HCT116 (cell line): ENCODE results near the gene STRBP. TPM values are rescaled to one million over a fixed set of nuclear protein-coding genes. Genes with fewer than 3 reads are reported as not detected.

ENCODE experiments used
- ATAC-seq: fragments of 200-7000 bp; cut with Tn5 transposase; 2 replicates; pipeline ENCODE4 v1.9.1; 2020; ENCODE audit warnings: mild to moderate bottlenecking, moderate library complexity
- BruUV-seq: library from RNA; stranded (reverse); fragments of 400-500 nt; replicated peaks from 2 replicates; lab custom pipeline; 2021; lab: Mats Ljungman, UMichigan
- CTCF ChIA-PET: fragments of 300-600 bp; sonication (Branson Sonifier 250); formaldehyde crosslinking; loops from one replicate; lab custom pipeline; 2021; ENCODE audit warnings: antibody characterized with exemption; lab: Charles Lee
- POLR2A ChIA-PET: fragments of 300-600, 350-600 bp; sonication (Branson Sonifier 250); formaldehyde crosslinking; loops from one replicate; lab custom pipeline; 2021; ENCODE audit warnings: antibody characterized with exemption; lab: Charles Lee
- RAD21 ChIA-PET, 2 experiments: fragments of 300-600 bp; sonication (Branson Sonifier 250); formaldehyde crosslinking; loops; one replicate each; lab custom pipeline; 2023; ENCODE audit warnings: low total read pairs in 2 of 2; ENCODE audit not compliant: uncharacterized antibody in 2 of 2, unreplicated experiment in 2 of 2, low non-redundant PET in 1 of 2; lab: Charles Lee
- DNase-seq: peaks from one replicate; pipeline ENCODE4 v3.0.0-alpha.2; 2010; ENCODE audit warnings: low read depth, low spot score
- H2AFZ ChIP-seq: fragments of 200-600 bp; shearing (Covaris generic), sonication (generic); 2 replicates; pipeline ENCODE4 v1.6.1; 2017; ENCODE audit warnings: low read depth, mixed run types, mixed read lengths, antibody characterized with exemption, low read length; ENCODE audit not compliant: poor library complexity, severe bottlenecking
- H3K27ac ChIP-seq: 2 replicates; pipeline ENCODE4 v1.5.1; 2012; ENCODE audit warnings: low read depth, low read length
- H3K27me3 ChIP-seq: fragments of 200-600 bp; sonication (generic); 2 replicates; pipeline ENCODE4 v1.6.1; 2016; ENCODE audit warnings: mixed run types, low read length, mixed read lengths; ENCODE audit not compliant: insufficient read depth
- H3K36me3 ChIP-seq, 2 experiments: fragments of 200-500 bp in 1 of 2; fragments of 200-600 bp in 1 of 2; sonication (Bioruptor generic) in 1 of 2; sonication (generic) in 1 of 2; 2 replicates each; pipeline versions ENCODE4 v1.5.1 to v1.6.1; 2014 to 2016; ENCODE audit warnings: low read length in 2 of 2, inconsistent platforms in 1 of 2, mixed read lengths in 1 of 2, mixed run types in 1 of 2; ENCODE audit not compliant: insufficient read depth in 2 of 2, control insufficient read depth in 1 of 2
- H3K4me1 ChIP-seq, 2 experiments: fragments of 200-600 bp in 1 of 2; sonication (generic) in 1 of 2; 2 replicates each; pipeline versions ENCODE4 v1.5.1 to v1.6.1; 2012 to 2017; ENCODE audit warnings: low read length in 2 of 2, inconsistent platforms in 1 of 2, mild to moderate bottlenecking in 1 of 2, mixed read lengths in 1 of 2, mixed run types in 1 of 2, moderate library complexity in 1 of 2; ENCODE audit not compliant: insufficient read depth in 2 of 2, control insufficient read depth in 1 of 2
- H3K4me2 ChIP-seq: fragments of 200-600 bp; sonication (generic); 2 replicates; pipeline ENCODE4 v1.6.1; 2017; ENCODE audit warnings: mixed run types, low read length, mixed read lengths
- H3K4me3 ChIP-seq, 2 experiments: fragments of 200-600 bp in 1 of 2; sonication (generic) in 1 of 2; replicated peaks in 1 of 2; 2 replicates each; pipeline ENCODE4 v1.5.1; 2011 to 2016; ENCODE audit warnings: low read length in 2 of 2, control low read depth in 1 of 2, low read depth in 1 of 2, mild to moderate bottlenecking in 1 of 2, mixed read lengths in 1 of 2, mixed run types in 1 of 2
- H3K79me2 ChIP-seq: fragments of 200-600 bp; sonication (generic); 2 replicates; pipeline ENCODE4 v1.6.1; 2017; ENCODE audit warnings: mild to moderate bottlenecking, mixed run types, low read length, moderate library complexity, mixed read lengths; ENCODE audit not compliant: insufficient read depth
- H3K9ac ChIP-seq: fragments of 200-600 bp; sonication (generic); 2 replicates; pipeline ENCODE4 v1.6.1; 2016; ENCODE audit warnings: low read length, mixed read lengths
- H3K9me2 ChIP-seq: fragments of 200-600 bp; sonication (generic), shearing (Covaris generic); 2 replicates; pipeline ENCODE4 v1.6.1; 2017; ENCODE audit warnings: mixed run types, mild to moderate bottlenecking, moderate library complexity; ENCODE audit not compliant: insufficient read depth
- H3K9me3 ChIP-seq, 2 experiments: fragments of 200-500 bp in 1 of 2; fragments of 200-600 bp in 1 of 2; sonication (Bioruptor generic) in 1 of 2; sonication (generic) in 1 of 2; 2 replicates each; pipeline ENCODE4 v1.6.1; 2014 to 2017; ENCODE audit warnings: low read length in 2 of 2, mixed read lengths in 2 of 2, inconsistent platforms in 1 of 2, low read depth in 1 of 2, mild to moderate bottlenecking in 1 of 2, mixed run types in 1 of 2, moderate library complexity in 1 of 2; ENCODE audit not compliant: control insufficient read depth in 1 of 2, insufficient read depth in 1 of 2
- H4K20me1 ChIP-seq: fragments of 200-600 bp; sonication (generic), shearing (Covaris generic); 2 replicates; pipeline ENCODE4 v1.6.1; 2017; ENCODE audit warnings: mixed run types, mild to moderate bottlenecking, moderate library complexity; ENCODE audit not compliant: insufficient read depth
- CEBPB ChIP-seq: IDR thresholded peaks from 2 replicates; pipeline ENCODE4 v1.6.1; 2012; ENCODE audit warnings: low read depth
- EGR1 ChIP-seq: IDR thresholded peaks from 2 replicates; pipeline ENCODE4 v1.6.1; 2012; ENCODE audit warnings: low read depth
- ELF1 ChIP-seq: IDR thresholded peaks from 2 replicates; pipeline ENCODE4 v1.6.1; 2012; ENCODE audit warnings: low read depth, borderline replicate concordance
- EZH2 ChIP-seq: fragments of 200-600 bp; sonication (generic); IDR thresholded peaks from 2 replicates; pipeline ENCODE4 v1.6.1; 2017; ENCODE audit warnings: antibody characterized with exemption, mixed run types
- EZH2phosphoT487 ChIP-seq: fragments of 200-600 bp; IDR thresholded peaks from 2 replicates; pipeline ENCODE4 v1.6.1; 2018; ENCODE audit warnings: antibody characterized with exemption, borderline replicate concordance
- FOSL1 ChIP-seq: IDR thresholded peaks from 2 replicates; pipeline ENCODE4 v1.6.1; 2012; ENCODE audit warnings: low read depth
- JUND ChIP-seq: IDR thresholded peaks from 2 replicates; pipeline ENCODE4 v1.6.1; 2012
- MAX ChIP-seq: IDR thresholded peaks from 2 replicates; pipeline ENCODE4 v1.6.1; 2012
- POLR2A ChIP-seq: IDR thresholded peaks from 2 replicates; pipeline ENCODE4 v1.7.0; 2011; ENCODE audit warnings: borderline replicate concordance; ENCODE audit not compliant: insufficient read depth, insufficient read length; ENCODE audit errors: extremely low read depth
- POLR2AphosphoS5 ChIP-seq: IDR thresholded peaks from 2 replicates; pipeline ENCODE4 v1.6.1; 2011; ENCODE audit warnings: mild to moderate bottlenecking, low read depth, low read length, moderate library complexity
- RAD21 ChIP-seq: IDR thresholded peaks from 2 replicates; pipeline ENCODE4 v1.6.1; 2012; ENCODE audit warnings: low read depth, mild to moderate bottlenecking
- SIN3A ChIP-seq: IDR thresholded peaks from 2 replicates; pipeline ENCODE4 v1.6.1; 2012; ENCODE audit warnings: low read depth
- SP1 ChIP-seq: IDR thresholded peaks from 2 replicates; pipeline ENCODE4 v1.6.1; 2012; ENCODE audit warnings: low read depth
- TCF7L2 ChIP-seq: IDR thresholded peaks from 2 replicates; pipeline ENCODE4 v1.7.0; 2011; ENCODE audit warnings: borderline replicate concordance, inconsistent platforms; ENCODE audit not compliant: insufficient read depth, insufficient read length; ENCODE audit errors: extremely low read depth
- YY1 ChIP-seq: IDR thresholded peaks from 2 replicates; pipeline ENCODE4 v1.6.1; 2011; ENCODE audit warnings: low read length, low read depth, moderate library complexity, mild to moderate bottlenecking; ENCODE audit not compliant: insufficient replicate concordance; ENCODE audit errors: extremely low read depth
- ZFX ChIP-seq: fragments of 450-650 bp; IDR thresholded peaks from 2 replicates; pipeline ENCODE4 v1.6.1; 2017
- intact Hi-C: fragments of 100-400 bp; cut with micrococcal nuclease; formaldehyde crosslinking; loops from 2 replicates; pipeline ENCODE4 v1.10.0; 2022
- total RNA-seq: library from RNA; stranded (reverse); gene quantifications from one replicate; pipeline ENCODE4 v1.2.1, GENCODE V29; 2021; ENCODE audit not compliant: unreplicated experiment
- TF ChIP-seq, protein P1 (sequence below), 3 experiments: fragments of 200-600 bp in 1 of 3; sonication (generic) in 1 of 3; IDR thresholded peaks in 2 of 3; conservative IDR thresholded peaks in 1 of 3; 2 replicates each; pipeline ENCODE4 v1.5.1; 2012 to 2017; ENCODE audit warnings: low read depth in 2 of 3, low read length in 2 of 3, antibody characterized with exemption in 1 of 3, borderline replicate concordance in 1 of 3, control low read depth in 1 of 3, mild to moderate bottlenecking in 1 of 3, mixed read lengths in 1 of 3, mixed run types in 1 of 3, moderate library complexity in 1 of 3; ENCODE audit not compliant: insufficient read depth in 1 of 3
- TF ChIP-seq, protein P2 (sequence below): IDR thresholded peaks from 2 replicates; pipeline ENCODE4 v1.6.1; 2012
- TF ChIP-seq, protein P3 (sequence below): IDR thresholded peaks from 2 replicates; pipeline ENCODE4 v1.6.1; 2012; ENCODE audit warnings: low read depth
- TF ChIP-seq, protein P4 (sequence below): IDR thresholded peaks from 2 replicates; pipeline ENCODE4 v1.6.1; 2011; ENCODE audit warnings: mild to moderate bottlenecking, low read length, moderate library complexity; ENCODE audit not compliant: insufficient replicate concordance; ENCODE audit errors: extremely low read depth

The STRBP gene
- total RNA-seq, 1 experiment from 2014 or later: 30.4 TPM

DNA sequence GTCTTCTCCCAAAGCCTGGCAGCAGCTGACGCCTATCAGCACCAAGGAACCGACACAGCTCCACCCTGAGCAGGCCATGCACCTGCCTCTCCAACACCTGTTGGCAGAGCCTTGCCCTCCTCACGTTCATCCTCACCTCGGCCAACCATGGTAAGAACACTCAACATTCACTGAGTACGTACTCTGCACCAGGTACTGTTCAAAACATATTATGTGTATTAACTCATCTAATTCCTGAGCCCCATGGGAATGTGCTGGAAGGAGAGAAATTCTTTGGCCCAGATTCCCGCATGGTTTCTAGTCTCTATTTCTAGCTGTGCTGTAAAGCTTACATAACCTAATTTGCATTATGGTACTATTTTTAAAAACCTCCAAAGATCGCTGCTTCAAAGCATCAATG, 148.8 kb downstream of the STRBP start:
- no peaks in the 10 kb centered on the region for H3K79me2 ChIP-seq
- H3K4me3 ChIP-seq: no peak overlapping the region
- no peak overlapping the region for H3K4me2 ChIP-seq
- no peak for TF ChIP-seq EZH2phosphoT487
- no peak for TF ChIP-seq POLR2AphosphoS5
- TF ChIP-seq, protein P1, sequence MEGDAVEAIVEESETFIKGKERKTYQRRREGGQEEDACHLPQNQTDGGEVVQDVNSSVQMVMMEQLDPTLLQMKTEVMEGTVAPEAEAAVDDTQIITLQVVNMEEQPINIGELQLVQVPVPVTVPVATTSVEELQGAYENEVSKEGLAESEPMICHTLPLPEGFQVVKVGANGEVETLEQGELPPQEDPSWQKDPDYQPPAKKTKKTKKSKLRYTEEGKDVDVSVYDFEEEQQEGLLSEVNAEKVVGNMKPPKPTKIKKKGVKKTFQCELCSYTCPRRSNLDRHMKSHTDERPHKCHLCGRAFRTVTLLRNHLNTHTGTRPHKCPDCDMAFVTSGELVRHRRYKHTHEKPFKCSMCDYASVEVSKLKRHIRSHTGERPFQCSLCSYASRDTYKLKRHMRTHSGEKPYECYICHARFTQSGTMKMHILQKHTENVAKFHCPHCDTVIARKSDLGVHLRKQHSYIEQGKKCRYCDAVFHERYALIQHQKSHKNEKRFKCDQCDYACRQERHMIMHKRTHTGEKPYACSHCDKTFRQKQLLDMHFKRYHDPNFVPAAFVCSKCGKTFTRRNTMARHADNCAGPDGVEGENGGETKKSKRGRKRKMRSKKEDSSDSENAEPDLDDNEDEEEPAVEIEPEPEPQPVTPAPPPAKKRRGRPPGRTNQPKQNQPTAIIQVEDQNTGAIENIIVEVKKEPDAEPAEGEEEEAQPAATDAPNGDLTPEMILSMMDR (IDR thresholded peaks at IDR 0.05 in 2 of 3, conservative IDR thresholded peaks at IDR 0.05 in 1 of 3; ENCODE audit: borderline replicate concordance in 1 of 3, insufficient read depth in 1 of 3, low read depth in 2 of 3, low read length in 2 of 3): no peak
- no peak for TF ChIP-seq JUND
- TF ChIP-seq, protein P2, sequence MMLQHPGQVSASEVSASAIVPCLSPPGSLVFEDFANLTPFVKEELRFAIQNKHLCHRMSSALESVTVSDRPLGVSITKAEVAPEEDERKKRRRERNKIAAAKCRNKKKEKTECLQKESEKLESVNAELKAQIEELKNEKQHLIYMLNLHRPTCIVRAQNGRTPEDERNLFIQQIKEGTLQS: no peak
- no peak for TF ChIP-seq POLR2A
- TF ChIP-seq, protein P3, sequence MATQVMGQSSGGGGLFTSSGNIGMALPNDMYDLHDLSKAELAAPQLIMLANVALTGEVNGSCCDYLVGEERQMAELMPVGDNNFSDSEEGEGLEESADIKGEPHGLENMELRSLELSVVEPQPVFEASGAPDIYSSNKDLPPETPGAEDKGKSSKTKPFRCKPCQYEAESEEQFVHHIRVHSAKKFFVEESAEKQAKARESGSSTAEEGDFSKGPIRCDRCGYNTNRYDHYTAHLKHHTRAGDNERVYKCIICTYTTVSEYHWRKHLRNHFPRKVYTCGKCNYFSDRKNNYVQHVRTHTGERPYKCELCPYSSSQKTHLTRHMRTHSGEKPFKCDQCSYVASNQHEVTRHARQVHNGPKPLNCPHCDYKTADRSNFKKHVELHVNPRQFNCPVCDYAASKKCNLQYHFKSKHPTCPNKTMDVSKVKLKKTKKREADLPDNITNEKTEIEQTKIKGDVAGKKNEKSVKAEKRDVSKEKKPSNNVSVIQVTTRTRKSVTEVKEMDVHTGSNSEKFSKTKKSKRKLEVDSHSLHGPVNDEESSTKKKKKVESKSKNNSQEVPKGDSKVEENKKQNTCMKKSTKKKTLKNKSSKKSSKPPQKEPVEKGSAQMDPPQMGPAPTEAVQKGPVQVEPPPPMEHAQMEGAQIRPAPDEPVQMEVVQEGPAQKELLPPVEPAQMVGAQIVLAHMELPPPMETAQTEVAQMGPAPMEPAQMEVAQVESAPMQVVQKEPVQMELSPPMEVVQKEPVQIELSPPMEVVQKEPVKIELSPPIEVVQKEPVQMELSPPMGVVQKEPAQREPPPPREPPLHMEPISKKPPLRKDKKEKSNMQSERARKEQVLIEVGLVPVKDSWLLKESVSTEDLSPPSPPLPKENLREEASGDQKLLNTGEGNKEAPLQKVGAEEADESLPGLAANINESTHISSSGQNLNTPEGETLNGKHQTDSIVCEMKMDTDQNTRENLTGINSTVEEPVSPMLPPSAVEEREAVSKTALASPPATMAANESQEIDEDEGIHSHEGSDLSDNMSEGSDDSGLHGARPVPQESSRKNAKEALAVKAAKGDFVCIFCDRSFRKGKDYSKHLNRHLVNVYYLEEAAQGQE: no peak
- TF ChIP-seq SP1: no peak
- TF ChIP-seq ELF1: no peak
- no peak for TF ChIP-seq SIN3A
- TF ChIP-seq, protein P4, sequence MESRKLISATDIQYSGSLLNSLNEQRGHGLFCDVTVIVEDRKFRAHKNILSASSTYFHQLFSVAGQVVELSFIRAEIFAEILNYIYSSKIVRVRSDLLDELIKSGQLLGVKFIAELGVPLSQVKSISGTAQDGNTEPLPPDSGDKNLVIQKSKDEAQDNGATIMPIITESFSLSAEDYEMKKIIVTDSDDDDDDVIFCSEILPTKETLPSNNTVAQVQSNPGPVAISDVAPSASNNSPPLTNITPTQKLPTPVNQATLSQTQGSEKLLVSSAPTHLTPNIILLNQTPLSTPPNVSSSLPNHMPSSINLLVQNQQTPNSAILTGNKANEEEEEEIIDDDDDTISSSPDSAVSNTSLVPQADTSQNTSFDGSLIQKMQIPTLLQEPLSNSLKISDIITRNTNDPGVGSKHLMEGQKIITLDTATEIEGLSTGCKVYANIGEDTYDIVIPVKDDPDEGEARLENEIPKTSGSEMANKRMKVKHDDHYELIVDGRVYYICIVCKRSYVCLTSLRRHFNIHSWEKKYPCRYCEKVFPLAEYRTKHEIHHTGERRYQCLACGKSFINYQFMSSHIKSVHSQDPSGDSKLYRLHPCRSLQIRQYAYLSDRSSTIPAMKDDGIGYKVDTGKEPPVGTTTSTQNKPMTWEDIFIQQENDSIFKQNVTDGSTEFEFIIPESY: no peak
- no peak for TF ChIP-seq CEBPB
- TF ChIP-seq TCF7L2: no peak
- no peak for TF ChIP-seq EZH2
- TF ChIP-seq MAX: no peak
- TF ChIP-seq ZFX: no peak
- no peak for TF ChIP-seq YY1
- no peak for TF ChIP-seq RAD21
- TF ChIP-seq EGR1: no peak
- no peak for TF ChIP-seq FOSL1
- H3K9me3 ChIP-seq: no peaks in the 10 kb centered on the region
- intact Hi-C loops: no loop called here
- ATAC-seq (no peak), DNase-seq (no peak)
- no peak overlapping the region for H3K27ac ChIP-seq
- H3K9ac ChIP-seq: no peak overlapping the region
- no peaks in the 10 kb centered on the region for H4K20me1 ChIP-seq
- no peaks in the 10 kb centered on the region for H3K36me3 ChIP-seq
- ChIA-PET RAD21 (no interaction called here), POLR2A (no interaction called here), CTCF (no interaction called here)
- H3K4me1 ChIP-seq: no peaks in the 10 kb centered on the region
- H3K27me3 ChIP-seq: no peaks in the 10 kb centered on the region
- H2AFZ ChIP-seq: no peak overlapping the region
- BruUV-seq: no TSS peak
- H3K9me2 ChIP-seq: no peaks in the 10 kb centered on the region
